Ramos (cell line): ENCODE data around the gene LIG1.

Experiments used
- in situ Hi-C: fragments of 300-500 bp; cut with MboI; formaldehyde crosslinking; loops from one replicate; pipeline ENCODE4 v1.14.3; 2022; ENCODE audit warnings: low sequenced_read_pairs; ENCODE audit not compliant: unreplicated experiment

LIG1 gene

GRCh38 chr19:48123907-48124651 lies 46.1 kb downstream of the LIG1 start:
- in situ Hi-C loops: no loop called here

GRCh38 chr19:48122421-48122820 lies 47.7 kb downstream of the LIG1 start:
- in situ Hi-C loops: no loop called here

- in situ Hi-C loops: no loop called here
Observed at GRCh38 chr19:48121909-48122371, 48.2 kb downstream of the LIG1 start.

GRCh38 chr19:48121066-48121465 lies 49.1 kb downstream of the LIG1 start:
- in situ Hi-C loops: no loop called here

GRCh38 chr19:48120505-48120904 lies 49.6 kb downstream of the LIG1 start:
- in situ Hi-C loops: no loop called here

- in situ Hi-C loops: no loop called here
Observed at GRCh38 chr19:48118131-48118517, 52.0 kb downstream of the LIG1 start.

- in situ Hi-C loops: no loop called here
Observed at GRCh38 chr19:48117515-48118130, 52.5 kb downstream of the LIG1 start.

GRCh38 chr19:48113190-48113917 lies 56.8 kb downstream of the LIG1 start:
- in situ Hi-C loops: no loop called here

- in situ Hi-C loops: no loop called here
Observed at GRCh38 chr19:48111280-48111679, 58.9 kb downstream of the LIG1 start.

- in situ Hi-C loops: no loop called here
Observed at GRCh38 chr19:48110350-48110966, 59.7 kb downstream of the LIG1 start, which contains the start of gene PLA2G4C. TSS of gene PLA2G4C (minus strand) at chr19:48110817. CDS start at chr19:48106529, 4,288 bp downstream.

- in situ Hi-C loops: loop anchor here (5.0 kb wide), 1 partner anchor 153 kb away; no protein-coding TSS in a partner anchor
Observed at GRCh38 chr19:48108997-48109782, 61.0 kb downstream of the LIG1 start.

- in situ Hi-C loops: no loop called here
Observed at GRCh38 chr19:48103922-48104321, 66.2 kb downstream of the LIG1 start.

- in situ Hi-C loops: no loop called here
Observed at GRCh38 chr19:48102870-48103751, 67.0 kb downstream of the LIG1 start.

- in situ Hi-C loops: loop anchor here (10.0 to 25.0 kb wide), 2 partner anchors 51 to 133 kb away; partner anchors contain the start of gene CABP5
Observed at GRCh38 chr19:48095612-48096175, 74.5 kb downstream of the LIG1 start.

GRCh38 chr19:48094855-48095203 lies 75.3 kb downstream of the LIG1 start:
- in situ Hi-C loops: loop anchor here (10.0 to 25.0 kb wide), 2 partner anchors 50 to 133 kb away; partner anchors contain the start of gene CABP5

GRCh38 chr19:48094129-48094854 lies 75.9 kb downstream of the LIG1 start:
- in situ Hi-C loops: loop anchor here (10.0 to 25.0 kb wide), 2 partner anchors 49 to 132 kb away; partner anchors contain the start of gene CABP5

- in situ Hi-C loops: loop anchor here (10.0 to 25.0 kb wide), 2 partner anchors 46 to 129 kb away; partner anchors contain the start of gene CABP5
Observed at GRCh38 chr19:48091111-48091718, 78.9 kb downstream of the LIG1 start.
